ENCODE data around the gene BMP4. TPM values are rescaled to one million over a fixed set of nuclear protein-coding genes. Genes with fewer than 3 reads are reported as not detected.
"Not testable (repeated sequence)": the region's sequence is repeated elsewhere in the genome, so short reads cannot be mapped to it uniquely, and the experiment has no call there.

Gene BMP4
- total RNA-seq, 1 donor = 7.6 TPM

DNA sequence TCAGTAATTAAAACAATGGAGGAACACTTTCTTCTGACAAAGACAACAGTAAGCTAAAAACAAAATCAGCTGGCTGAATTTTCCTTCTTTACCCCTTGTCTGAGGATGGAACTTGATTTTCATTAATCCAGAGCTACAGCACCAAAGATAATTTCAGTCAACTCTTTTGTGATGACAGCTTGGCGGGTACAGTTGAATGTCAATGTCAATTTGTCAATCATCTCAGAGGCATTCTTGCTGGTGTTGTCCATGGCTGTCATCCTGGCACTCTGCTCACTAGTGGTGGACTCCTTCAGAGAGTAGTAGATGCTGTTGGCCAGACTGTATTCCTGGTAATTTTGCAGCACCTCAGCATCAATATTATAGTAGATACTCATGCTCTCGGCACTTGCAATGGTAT is 34.4 kb upstream of the BMP4 start:
- no peak overlapping the region for H2AFZ ChIP-seq (ENCODE audit: low read length)

GRCh38 chr14:53986718-53987117 is 30.1 kb upstream of the BMP4 start:
- not testable (repeated sequence) for H2AFZ ChIP-seq (ENCODE audit: low read length); H3K4me1 ChIP-seq (ENCODE audit: insufficient read depth, low read length); DNase-seq (ENCODE audit: insufficient read length, low spot score, missing footprints); H3K9me3 ChIP-seq (ENCODE audit: low read depth, low read length); H3K27me3 ChIP-seq (ENCODE audit: insufficient read depth, low read length); H3K4me2 ChIP-seq (ENCODE audit: insufficient read depth, low read length); H3K27ac ChIP-seq (ENCODE audit: low read depth, low read length); H3K4me3 ChIP-seq (ENCODE audit: insufficient read depth, low read length); H3K79me2 ChIP-seq (ENCODE audit: insufficient read depth, low read length); H4K20me1 ChIP-seq (ENCODE audit: insufficient read depth, low read length); H3K36me3 ChIP-seq (ENCODE audit: insufficient read depth, low read length)

More for the DNA sequence above, 34.4 kb upstream of the BMP4 start:
- Histone ChIP-seq H4K20me1 (ENCODE audit: insufficient read depth, low read length) (no peaks in the 10 kb centered on the region), H3K27me3 (ENCODE audit: insufficient read depth, low read length) (no peaks in the 10 kb centered on the region), H3K79me2 (ENCODE audit: insufficient read depth, low read length) (no peaks in the 10 kb centered on the region), H3K4me2 (ENCODE audit: insufficient read depth, low read length) (no peak overlapping the region), H3K9me3 (ENCODE audit: low read depth, low read length) (no peaks in the 10 kb centered on the region), H3K4me1 (ENCODE audit: insufficient read depth, low read length) (no peaks in the 10 kb centered on the region), H3K4me3 (ENCODE audit: insufficient read depth, low read length) (no peak overlapping the region), H3K27ac (ENCODE audit: low read depth, low read length) (no peak overlapping the region), H3K36me3 (ENCODE audit: insufficient read depth, low read length) (no peaks in the 10 kb centered on the region)
- TF ChIP-seq, protein P1, sequence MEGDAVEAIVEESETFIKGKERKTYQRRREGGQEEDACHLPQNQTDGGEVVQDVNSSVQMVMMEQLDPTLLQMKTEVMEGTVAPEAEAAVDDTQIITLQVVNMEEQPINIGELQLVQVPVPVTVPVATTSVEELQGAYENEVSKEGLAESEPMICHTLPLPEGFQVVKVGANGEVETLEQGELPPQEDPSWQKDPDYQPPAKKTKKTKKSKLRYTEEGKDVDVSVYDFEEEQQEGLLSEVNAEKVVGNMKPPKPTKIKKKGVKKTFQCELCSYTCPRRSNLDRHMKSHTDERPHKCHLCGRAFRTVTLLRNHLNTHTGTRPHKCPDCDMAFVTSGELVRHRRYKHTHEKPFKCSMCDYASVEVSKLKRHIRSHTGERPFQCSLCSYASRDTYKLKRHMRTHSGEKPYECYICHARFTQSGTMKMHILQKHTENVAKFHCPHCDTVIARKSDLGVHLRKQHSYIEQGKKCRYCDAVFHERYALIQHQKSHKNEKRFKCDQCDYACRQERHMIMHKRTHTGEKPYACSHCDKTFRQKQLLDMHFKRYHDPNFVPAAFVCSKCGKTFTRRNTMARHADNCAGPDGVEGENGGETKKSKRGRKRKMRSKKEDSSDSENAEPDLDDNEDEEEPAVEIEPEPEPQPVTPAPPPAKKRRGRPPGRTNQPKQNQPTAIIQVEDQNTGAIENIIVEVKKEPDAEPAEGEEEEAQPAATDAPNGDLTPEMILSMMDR (IDR thresholded peaks at IDR 0.05; ENCODE audit: extremely low read depth, low read depth, low read length) = no peak
- DNase-seq (ENCODE audit: insufficient read length, low spot score, missing footprints) = no peak

- not testable (repeated sequence) for H3K4me3 ChIP-seq (ENCODE audit: insufficient read depth, low read length); H2AFZ ChIP-seq (ENCODE audit: low read length); H3K27me3 ChIP-seq (ENCODE audit: insufficient read depth, low read length); H3K9me3 ChIP-seq (ENCODE audit: low read depth, low read length); H3K27ac ChIP-seq (ENCODE audit: low read depth, low read length); H3K79me2 ChIP-seq (ENCODE audit: insufficient read depth, low read length); DNase-seq (ENCODE audit: insufficient read length, low spot score, missing footprints); H3K36me3 ChIP-seq (ENCODE audit: insufficient read depth, low read length); H3K4me1 ChIP-seq (ENCODE audit: insufficient read depth, low read length); H3K4me2 ChIP-seq (ENCODE audit: insufficient read depth, low read length); H4K20me1 ChIP-seq (ENCODE audit: insufficient read depth, low read length)
These were observed 28.3 kb upstream of the BMP4 start for GRCh38 chr14:53984958-53985357.

GRCh38 chr14:53983112-53983511 is 26.5 kb upstream of the BMP4 start:
- Histone ChIP-seq H3K27ac (ENCODE audit: low read depth, low read length) (no peak overlapping the region), H3K36me3 (ENCODE audit: insufficient read depth, low read length) (no peaks in the 10 kb centered on the region), H4K20me1 (ENCODE audit: insufficient read depth, low read length) (no peaks in the 10 kb centered on the region), H3K4me3 (ENCODE audit: insufficient read depth, low read length) (no peak overlapping the region), H3K4me1 (ENCODE audit: insufficient read depth, low read length) (peaks cover 11% of the 10 kb centered on the region), H3K79me2 (ENCODE audit: insufficient read depth, low read length) (no peaks in the 10 kb centered on the region), H3K27me3 (ENCODE audit: insufficient read depth, low read length) (no peaks in the 10 kb centered on the region), H2AFZ (ENCODE audit: low read length) (no peak overlapping the region), H3K9me3 (ENCODE audit: low read depth, low read length) (peaks cover 2% of the 10 kb centered on the region), H3K4me2 (ENCODE audit: insufficient read depth, low read length) (no peak overlapping the region)
- no peak for DNase-seq (ENCODE audit: insufficient read length, low spot score, missing footprints)
- TF ChIP-seq, protein P1 (IDR thresholded peaks at IDR 0.05; ENCODE audit: extremely low read depth, low read depth, low read length) = no peak

- H3K4me2 ChIP-seq (ENCODE audit: insufficient read depth, low read length) = no peak overlapping the region
- no peaks in the 10 kb centered on the region for H4K20me1 ChIP-seq (ENCODE audit: insufficient read depth, low read length)
- H3K36me3 ChIP-seq (ENCODE audit: insufficient read depth, low read length) = no peaks in the 10 kb centered on the region
- no peak overlapping the region for H3K27ac ChIP-seq (ENCODE audit: low read depth, low read length)
- TF ChIP-seq, protein P1 (IDR thresholded peaks at IDR 0.05; ENCODE audit: extremely low read depth, low read depth, low read length) = no peak
- peaks cover 4% of the 10 kb centered on the region for H3K27me3 ChIP-seq (ENCODE audit: insufficient read depth, low read length)
- no peak for DNase-seq (ENCODE audit: insufficient read length, low spot score, missing footprints)
- H3K79me2 ChIP-seq (ENCODE audit: insufficient read depth, low read length) = no peaks in the 10 kb centered on the region
- no peak overlapping the region for H2AFZ ChIP-seq (ENCODE audit: low read length)
- H3K4me3 ChIP-seq (ENCODE audit: insufficient read depth, low read length) = no peak overlapping the region
- peaks cover 11% of the 10 kb centered on the region for H3K4me1 ChIP-seq (ENCODE audit: insufficient read depth, low read length)
- H3K9me3 ChIP-seq (ENCODE audit: low read depth, low read length) = peaks cover 2% of the 10 kb centered on the region
These were observed 25.9 kb upstream of the BMP4 start for GRCh38 chr14:53982546-53982945.
